Nephron progenitor cell (in vitro differentiated cells): ENCODE data around the gene NRXN2.

Source experiments
- DNase-seq: peaks from one replicate; pipeline ENCODE4 v3.0.0; 2021
- H3K27ac Mint-ChIP-seq: 2 replicates; pipeline ENCODE4 v1.8.0; 2021; ENCODE audit warnings: mild to moderate bottlenecking, moderate library complexity, mixed read lengths
- H3K27me3 Mint-ChIP-seq: 2 replicates; pipeline ENCODE4 v1.8.0; 2021; ENCODE audit warnings: mild to moderate bottlenecking, low read depth, mixed read lengths; ENCODE audit not compliant: poor library complexity
- H3K36me3 Mint-ChIP-seq: 2 replicates; pipeline ENCODE4 v1.8.0; 2021; ENCODE audit warnings: low read depth, mixed read lengths
- H3K4me1 Mint-ChIP-seq: 2 replicates; pipeline ENCODE4 v1.8.0; 2021; ENCODE audit warnings: mixed read lengths
- H3K4me3 Mint-ChIP-seq: 2 replicates; pipeline ENCODE4 v1.8.0; 2021; ENCODE audit warnings: mild to moderate bottlenecking, moderate library complexity, mixed read lengths
- H3K9me3 Mint-ChIP-seq: 2 replicates; pipeline ENCODE4 v1.8.0; 2021; ENCODE audit warnings: mild to moderate bottlenecking, moderate library complexity, mixed read lengths
- CTCF ChIP-seq: fragments of 200-600 bp; sonication (generic); IDR thresholded peaks from 2 replicates; pipeline ENCODE4 v1.5.0; 2021; ENCODE audit warnings: antibody characterized with exemption

The NRXN2 gene

GRCh38 chr11:64632654-64633053 is 90.3 kb downstream of the NRXN2 start:
- H3K36me3 Mint-ChIP-seq: no peaks in the 10 kb centered on the region
- no peak overlapping the region for H3K4me3 Mint-ChIP-seq

GRCh38 chr11:64632237-64632636 is 90.8 kb downstream of the NRXN2 start:
- Mint-ChIP-seq H3K4me3 (no peak overlapping the region), H3K27me3 (peaks cover 86% of the 10 kb centered on the region), H3K9me3 (peaks cover 6% of the 10 kb centered on the region), H3K4me1 (peaks cover 50% of the 10 kb centered on the region), H3K36me3 (no peaks in the 10 kb centered on the region), H3K27ac (no peak overlapping the region)
- DNase-seq: no peak
- TF ChIP-seq CTCF: no peak

More at GRCh38 chr11:64632654-64633053, 90.3 kb downstream of the NRXN2 start:
- peaks cover 82% of the 10 kb centered on the region for H3K27me3 Mint-ChIP-seq
- no peak for TF ChIP-seq CTCF
- peaks cover 50% of the 10 kb centered on the region for H3K4me1 Mint-ChIP-seq
- H3K27ac Mint-ChIP-seq: no peak overlapping the region
- peaks cover 4% of the 10 kb centered on the region for H3K9me3 Mint-ChIP-seq
- DNase-seq: no peak

- H3K27ac Mint-ChIP-seq: no peak overlapping the region
- no peak overlapping the region for H3K4me3 Mint-ChIP-seq
- H3K4me1 Mint-ChIP-seq: peaks cover 54% of the 10 kb centered on the region
- H3K36me3 Mint-ChIP-seq: no peaks in the 10 kb centered on the region
- DNase-seq: no peak
- no peak for TF ChIP-seq CTCF
- peaks cover 86% of the 10 kb centered on the region for H3K27me3 Mint-ChIP-seq
- peaks cover 8% of the 10 kb centered on the region for H3K9me3 Mint-ChIP-seq
Observed at GRCh38 chr11:64631675-64632074, 91.3 kb downstream of the NRXN2 start.

GRCh38 chr11:64629796-64630562 is 93.0 kb downstream of the NRXN2 start:
- Mint-ChIP-seq H3K27ac (no peak overlapping the region), H3K4me3 (no peak overlapping the region), H3K27me3 (peaks cover 78% of the 10 kb centered on the region), H3K36me3 (no peaks in the 10 kb centered on the region), H3K4me1 (peaks cover 54% of the 10 kb centered on the region), H3K9me3 (peaks cover 8% of the 10 kb centered on the region)
- DNase-seq: peak; percentile 77
- no peak for TF ChIP-seq CTCF

- H3K9me3 Mint-ChIP-seq: peaks cover 8% of the 10 kb centered on the region
- no peak for DNase-seq
- no peak overlapping the region for H3K27ac Mint-ChIP-seq
- peaks cover 70% of the 10 kb centered on the region for H3K27me3 Mint-ChIP-seq
- no peak overlapping the region for H3K4me3 Mint-ChIP-seq
- no peaks in the 10 kb centered on the region for H3K36me3 Mint-ChIP-seq
- no peak for TF ChIP-seq CTCF
- H3K4me1 Mint-ChIP-seq: peaks cover 49% of the 10 kb centered on the region
Observed at GRCh38 chr11:64629103-64629502, 93.9 kb downstream of the NRXN2 start.

- Mint-ChIP-seq H3K36me3 (no peaks in the 10 kb centered on the region), H3K27ac (no peak overlapping the region), H3K27me3 (peaks cover 65% of the 10 kb centered on the region), H3K4me3 (no peak overlapping the region), H3K9me3 (peaks cover 8% of the 10 kb centered on the region), H3K4me1 (peaks cover 49% of the 10 kb centered on the region)
- TF ChIP-seq CTCF: no peak
- no peak for DNase-seq
Observed at GRCh38 chr11:64628596-64628995, 94.4 kb downstream of the NRXN2 start.
